DMS 273 (cell line): Measurements from ENCODE around the gene TASOR2.

Experiments used
- DNase-seq: peaks from one replicate; lab custom pipeline; 2025; ENCODE audit not compliant: unreplicated experiment; lab: John Stamatoyannopoulos, UW

TASOR2 gene

DNA sequence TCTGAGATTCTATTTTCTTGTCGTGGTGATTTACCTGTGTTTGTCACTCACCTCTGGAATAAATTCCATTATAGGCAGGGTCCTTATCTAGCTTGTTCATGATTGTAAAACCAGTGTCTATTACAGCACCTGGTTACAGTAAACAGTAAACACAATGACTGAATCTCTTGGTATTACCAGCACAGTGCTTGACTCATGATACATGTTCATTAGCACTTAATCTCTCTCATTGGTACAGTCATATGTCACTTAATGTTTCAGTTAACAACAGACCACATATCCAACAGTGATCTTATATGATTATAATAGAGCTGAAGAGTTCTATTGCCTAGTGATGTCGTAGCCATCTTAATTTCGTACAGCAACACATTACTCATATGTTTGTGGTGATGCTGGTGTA, 1.6 kb upstream of the TASOR2 start:
- DNase-seq, result no peak

DNA sequence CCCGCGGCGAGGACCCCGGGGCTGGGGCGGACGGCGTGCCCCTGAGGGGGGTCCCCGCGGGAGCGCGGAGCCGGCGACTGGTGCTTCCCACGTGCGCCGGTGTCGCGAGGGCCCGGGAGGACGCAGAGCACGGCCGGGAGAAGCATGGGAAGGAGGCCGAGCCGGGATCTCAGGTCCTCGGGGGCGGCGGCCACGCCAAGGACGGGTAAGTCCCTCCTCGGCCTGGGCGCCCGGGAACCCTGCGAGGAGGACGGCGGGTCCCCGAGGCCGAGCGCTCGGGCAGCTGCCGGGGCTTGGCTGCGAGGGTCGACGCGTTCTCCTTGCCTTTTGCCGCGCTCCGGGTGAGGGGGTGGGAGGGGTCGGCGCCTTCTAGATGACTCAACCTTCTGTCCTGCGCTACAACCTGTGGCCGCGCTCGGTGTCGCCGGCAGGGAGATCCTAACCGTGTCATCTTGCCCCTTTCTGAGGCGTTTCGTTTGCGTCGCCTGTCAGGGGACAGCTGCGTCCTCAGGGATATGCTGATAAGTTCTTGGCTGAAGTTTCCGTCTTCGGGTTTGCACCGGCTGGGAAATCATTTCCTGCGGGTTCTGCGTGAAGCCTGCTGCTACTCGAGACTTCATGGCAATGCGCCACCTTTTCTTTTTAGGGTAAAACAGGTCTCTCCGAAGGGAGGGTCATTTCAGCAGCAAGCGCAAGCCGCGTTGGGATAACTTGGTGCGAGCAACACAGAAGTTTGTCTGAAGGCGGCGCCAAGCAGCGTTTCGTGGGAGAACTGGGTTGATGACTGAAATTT, 529 bp downstream of the TASOR2 start:
- DNase-seq, result peak; percentile 82

GRCh38 chr10:5685764-5686240, 1.2 kb downstream of the TASOR2 start:
- peak; percentile 29 for DNase-seq

DNA sequence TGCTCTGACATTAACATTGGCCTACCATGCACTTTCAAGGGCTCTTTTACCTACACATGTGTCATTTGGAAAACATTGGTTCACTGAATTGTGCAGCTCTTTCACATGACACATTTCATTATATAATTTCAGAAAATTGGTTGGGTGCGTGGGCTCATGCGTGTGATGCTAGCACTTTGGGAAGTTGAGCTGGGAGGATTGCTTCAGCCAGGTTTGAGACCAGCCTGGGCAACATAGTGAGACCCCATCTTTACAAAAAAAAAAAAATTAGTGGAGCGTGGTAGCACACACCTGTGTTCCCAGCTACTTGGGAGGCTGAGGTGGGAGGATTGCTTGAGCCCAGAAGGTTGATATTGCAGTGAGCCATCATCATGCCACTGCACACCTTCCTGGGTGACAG, 3.9 kb downstream of the TASOR2 start:
- DNase-seq, result no peak

- DNase-seq, result no peak
These were observed 7.1 kb downstream of the TASOR2 start for GRCh38 chr10:5691786-5692185.

GRCh38 chr10:5692461-5693358, 8.1 kb downstream of the TASOR2 start:
- DNase-seq, result no peak

DNA sequence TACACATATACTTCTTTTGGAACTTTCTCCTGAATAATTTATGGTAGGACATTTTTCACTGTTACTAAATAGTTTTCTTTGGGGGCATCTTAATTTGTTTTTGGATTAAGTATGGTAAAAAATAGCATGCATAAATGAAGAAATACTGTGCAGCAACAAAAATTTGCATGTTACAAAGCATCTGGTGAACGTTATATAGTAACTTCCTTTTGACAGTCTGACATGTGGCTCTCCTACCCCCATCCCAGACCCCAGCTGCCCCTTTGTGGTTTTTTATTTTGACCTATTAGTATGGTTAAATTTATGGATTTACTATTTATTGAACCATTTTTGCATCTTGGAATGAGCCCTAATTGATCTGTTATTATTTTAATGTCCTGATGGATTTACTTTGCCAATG, 9.9 kb downstream of the TASOR2 start:
- no peak for DNase-seq

- DNase-seq, result no peak
These were observed 12.7 kb downstream of the TASOR2 start for GRCh38 chr10:5697342-5697741.

DNA sequence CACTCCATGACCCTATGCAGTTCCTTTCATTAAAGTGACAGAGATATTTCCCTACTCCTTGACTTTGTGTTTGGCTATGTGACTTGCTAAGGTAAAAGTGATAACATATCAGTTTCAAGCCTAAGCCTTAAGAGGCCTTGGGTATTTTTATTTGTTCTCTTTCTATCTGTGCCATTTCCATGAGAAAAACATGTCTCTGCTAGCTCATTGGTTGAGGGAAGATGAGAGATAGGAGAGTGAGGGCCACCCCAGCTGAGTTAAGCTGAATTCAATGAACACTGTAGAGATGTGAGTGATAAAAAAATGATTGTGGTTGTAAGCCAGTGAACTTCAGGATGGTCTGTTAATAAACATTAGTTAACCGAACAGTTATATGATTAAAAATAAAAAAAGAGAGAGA, 13.4 kb downstream of the TASOR2 start:
- DNase-seq, result no peak

DNA sequence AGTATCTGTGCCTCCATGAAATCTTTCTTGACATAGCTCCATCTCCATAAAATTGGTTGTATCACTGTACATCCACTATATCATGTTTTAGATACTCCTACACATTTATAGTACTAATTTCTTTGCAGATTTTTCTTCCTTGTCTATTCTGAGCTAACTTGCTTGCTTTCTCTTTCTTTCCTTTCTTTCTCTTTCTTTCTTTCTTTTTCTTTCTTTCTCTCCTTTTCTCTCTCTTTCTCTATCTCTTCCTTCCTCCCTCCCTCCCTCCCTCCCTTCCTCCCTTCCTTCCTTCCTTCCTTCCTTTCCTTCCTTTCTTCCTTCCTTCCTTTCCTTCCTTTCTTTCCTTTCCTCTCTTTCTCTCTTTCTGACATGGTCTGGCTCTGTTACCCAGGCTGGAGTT, 23.7 kb downstream of the TASOR2 start:
- no peak for DNase-seq

DNA sequence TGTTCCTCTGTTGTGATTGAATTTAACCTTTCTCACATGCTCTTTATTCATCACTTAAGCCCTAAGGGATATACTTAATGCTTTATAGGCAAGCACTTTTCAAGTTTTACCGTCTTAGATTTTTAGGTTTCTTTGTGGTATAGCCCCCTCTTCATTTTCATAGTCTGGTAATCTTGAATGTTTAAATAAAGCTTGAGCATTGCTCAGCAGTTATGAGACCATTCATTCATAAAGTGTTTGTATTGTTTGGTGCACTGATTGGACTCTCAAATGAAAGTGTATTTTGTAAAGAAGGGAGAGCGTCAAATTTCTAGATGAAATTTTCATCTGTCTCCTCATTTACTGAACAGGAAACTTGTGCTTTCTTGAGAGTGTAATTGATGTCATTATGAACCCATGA, 25.2 kb downstream of the TASOR2 start:
- no peak for DNase-seq

- no peak for DNase-seq
These were observed 26.2 kb downstream of the TASOR2 start for GRCh38 chr10:5710859-5711258.

DNA sequence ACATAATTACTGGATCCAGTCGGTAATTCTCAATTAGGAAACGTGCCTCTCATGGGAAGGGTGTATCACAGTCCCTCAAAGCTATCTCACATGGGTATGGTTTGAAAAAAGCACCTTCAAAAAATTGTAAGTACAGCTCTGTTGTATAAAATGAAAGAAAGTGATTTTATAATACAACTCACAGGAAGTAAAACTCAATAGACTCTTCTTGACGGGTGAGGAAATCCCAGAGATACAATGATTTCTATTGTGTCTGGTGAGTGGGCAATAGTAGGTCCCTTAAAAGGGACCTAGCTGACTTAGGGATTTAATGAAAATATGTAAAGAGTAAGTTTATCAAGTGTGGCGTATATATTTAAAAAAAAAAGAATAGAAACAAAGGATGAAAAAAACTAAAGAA, 27.0 kb downstream of the TASOR2 start:
- DNase-seq, result no peak

GRCh38 chr10:5719546-5719945, 34.9 kb downstream of the TASOR2 start:
- no peak for DNase-seq

DNA sequence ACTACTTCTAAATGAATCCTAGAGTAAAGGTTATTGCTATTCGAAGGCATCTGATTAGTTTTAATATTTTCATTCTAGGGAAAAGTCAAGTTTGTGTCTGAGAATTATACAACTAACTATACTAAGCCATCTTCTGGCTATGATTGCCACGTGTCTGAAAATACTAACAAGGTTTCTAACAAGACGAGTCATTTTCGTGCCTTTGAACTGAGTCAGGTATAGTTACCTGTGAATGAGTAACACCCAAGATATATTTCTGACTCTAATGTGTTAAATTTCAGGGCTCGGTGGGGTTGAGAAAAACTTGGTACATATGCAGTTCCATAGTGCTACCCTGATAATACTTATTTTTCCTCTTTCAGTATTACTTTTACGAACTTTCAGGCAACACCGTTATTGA, 35.5 kb downstream of the TASOR2 start:
- no peak for DNase-seq

DNA sequence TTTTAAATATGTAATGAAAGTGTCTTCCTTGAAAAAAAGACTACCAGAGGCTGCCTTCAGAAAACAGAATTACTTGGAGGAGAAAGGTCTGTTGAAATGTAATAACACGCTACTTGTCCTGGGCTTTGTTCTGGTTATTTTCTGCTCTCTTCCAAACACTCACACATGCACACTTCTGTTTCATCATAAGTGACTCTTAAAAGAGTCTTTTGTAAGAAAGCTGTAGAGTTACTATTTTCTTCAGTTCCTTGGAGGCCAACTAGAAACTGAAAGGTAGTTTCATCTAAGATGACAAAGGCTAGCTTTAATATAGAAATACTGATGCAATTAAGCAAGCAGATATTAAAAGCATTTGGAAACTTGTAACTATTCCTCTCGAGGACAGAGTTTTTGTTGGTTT, 39.1 kb downstream of the TASOR2 start:
- no peak for DNase-seq

- DNase-seq, result no peak
These were observed 46.1 kb downstream of the TASOR2 start for GRCh38 chr10:5730766-5731165.

DNA sequence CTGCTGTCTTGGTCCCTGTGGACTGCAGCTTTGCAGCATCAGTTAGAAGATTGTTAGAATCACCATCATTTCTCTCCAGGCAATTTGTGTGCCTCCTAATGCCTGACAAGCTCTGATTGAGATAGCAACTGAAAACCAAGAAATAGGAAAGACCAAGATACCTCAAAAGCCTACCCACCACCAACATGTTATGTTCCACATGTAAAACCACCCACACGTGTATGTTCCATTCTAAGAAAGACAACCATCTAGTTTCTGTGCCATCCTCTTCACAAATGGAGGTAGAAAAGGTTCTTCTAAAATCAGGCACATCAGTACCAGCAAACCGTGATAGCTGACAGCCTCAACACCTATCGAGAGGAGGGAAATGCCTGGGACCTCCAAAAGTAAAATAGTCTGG, 46.9 kb downstream of the TASOR2 start:
- DNase-seq, result no peak

GRCh38 chr10:5732141-5732540, 47.5 kb downstream of the TASOR2 start:
- DNase-seq, result no peak
